ENCODE data around the gene PLEKHA1.

The PLEKHA1 gene

GRCh38 chr10:122450353-122450990, 76.0 kb downstream of the PLEKHA1 start:
- no peak for TF ChIP-seq POLR2AphosphoS5 (IDR thresholded peaks at IDR 0.05; ENCODE audit: low read depth, low read length)
- no peak for TF ChIP-seq SIN3A (IDR thresholded peaks at IDR 0.05; ENCODE audit: borderline replicate concordance, insufficient read depth, low read length)
- no peak for TF ChIP-seq TAF1 (IDR thresholded peaks at IDR 0.05; ENCODE audit: borderline replicate concordance, insufficient read depth, low read length)
- no peak for TF ChIP-seq REST (IDR thresholded peaks at IDR 0.05; ENCODE audit: insufficient read depth in 1 of 2, low read depth in 2 of 2, low read length in 2 of 2)
- TF ChIP-seq FOXP2 (optimal IDR thresholded peaks at IDR 0.05; ENCODE audit: borderline replicate concordance, extremely low read depth, extremely low read length, insufficient read depth), result no peak

GRCh38 chr10:122454071-122454470, 79.6 kb downstream of the PLEKHA1 start:
- no peak for TF ChIP-seq POLR2AphosphoS5 (IDR thresholded peaks at IDR 0.05; ENCODE audit: low read depth, low read length)
- TF ChIP-seq SIN3A (IDR thresholded peaks at IDR 0.05; ENCODE audit: borderline replicate concordance, insufficient read depth, low read length), result no peak
- no peak for TF ChIP-seq TAF1 (IDR thresholded peaks at IDR 0.05; ENCODE audit: borderline replicate concordance, insufficient read depth, low read length)
- TF ChIP-seq REST (IDR thresholded peaks at IDR 0.05; ENCODE audit: insufficient read depth in 1 of 2, low read depth in 2 of 2, low read length in 2 of 2), result no peak
- no peak for TF ChIP-seq FOXP2 (optimal IDR thresholded peaks at IDR 0.05; ENCODE audit: borderline replicate concordance, extremely low read depth, extremely low read length, insufficient read depth)

GRCh38 chr10:122454603-122455080, 80.1 kb downstream of the PLEKHA1 start, which contains the start of gene ARMS2:
Gene ARMS2, plus strand, starts transcription at chr10:122454653. Its CDS starts 75 bp downstream, at chr10:122454728.
- TF ChIP-seq TAF1 (IDR thresholded peaks at IDR 0.05; ENCODE audit: borderline replicate concordance, insufficient read depth, low read length) (no peak), SIN3A (IDR thresholded peaks at IDR 0.05; ENCODE audit: borderline replicate concordance, insufficient read depth, low read length) (no peak), REST (IDR thresholded peaks at IDR 0.05; ENCODE audit: insufficient read depth in 1 of 2, low read depth in 2 of 2, low read length in 2 of 2) (no peak), FOXP2 (optimal IDR thresholded peaks at IDR 0.05; ENCODE audit: borderline replicate concordance, extremely low read depth, extremely low read length, insufficient read depth) (no peak), POLR2AphosphoS5 (IDR thresholded peaks at IDR 0.05; ENCODE audit: low read depth, low read length) (no peak)

GRCh38 chr10:122455376-122456079, 81.0 kb downstream of the PLEKHA1 start:
- no peak for TF ChIP-seq FOXP2 (optimal IDR thresholded peaks at IDR 0.05; ENCODE audit: borderline replicate concordance, extremely low read depth, extremely low read length, insufficient read depth)
- no peak for TF ChIP-seq POLR2AphosphoS5 (IDR thresholded peaks at IDR 0.05; ENCODE audit: low read depth, low read length)
- no peak for TF ChIP-seq REST (IDR thresholded peaks at IDR 0.05; ENCODE audit: insufficient read depth in 1 of 2, low read depth in 2 of 2, low read length in 2 of 2)
- no peak for TF ChIP-seq SIN3A (IDR thresholded peaks at IDR 0.05; ENCODE audit: borderline replicate concordance, insufficient read depth, low read length)
- no peak for TF ChIP-seq TAF1 (IDR thresholded peaks at IDR 0.05; ENCODE audit: borderline replicate concordance, insufficient read depth, low read length)

Data from PFSK-1 (cell line).